Cardiac septum (tissue), 1 donor: ENCODE results near the gene FASN. TPM values are rescaled to one million over a fixed set of nuclear protein-coding genes. Genes with fewer than 3 reads are reported as not detected.
"Not testable (repeated sequence)": the region's sequence is repeated elsewhere in the genome, so short reads cannot be mapped to it uniquely, and the experiment has no call there.

Experiments used
- DNase-seq: peaks from one replicate; pipeline ENCODE4 v3.0.0-alpha.2; 2020; ENCODE audit warnings: low spot score
- intact Hi-C: fragments of 100-400 bp; cut with DNase I; formaldehyde crosslinking; loops from one replicate; pipeline ENCODE4 v1.14.0; 2022
- total RNA-seq: library from RNA; stranded (reverse); fragmentation: NEBNext Ultra II Directional; extraction: Animal tissue kit (Norgen Biotek cat#: 25700); gene quantifications from one replicate; pipeline ENCODE4 v1.2.1, GENCODE V29; 2021
- donor health status: DM: no; HTN: no; CAD: no.

Gene FASN
- total RNA-seq, 1 donor from 2014 or later = 22.9 TPM

DNA sequence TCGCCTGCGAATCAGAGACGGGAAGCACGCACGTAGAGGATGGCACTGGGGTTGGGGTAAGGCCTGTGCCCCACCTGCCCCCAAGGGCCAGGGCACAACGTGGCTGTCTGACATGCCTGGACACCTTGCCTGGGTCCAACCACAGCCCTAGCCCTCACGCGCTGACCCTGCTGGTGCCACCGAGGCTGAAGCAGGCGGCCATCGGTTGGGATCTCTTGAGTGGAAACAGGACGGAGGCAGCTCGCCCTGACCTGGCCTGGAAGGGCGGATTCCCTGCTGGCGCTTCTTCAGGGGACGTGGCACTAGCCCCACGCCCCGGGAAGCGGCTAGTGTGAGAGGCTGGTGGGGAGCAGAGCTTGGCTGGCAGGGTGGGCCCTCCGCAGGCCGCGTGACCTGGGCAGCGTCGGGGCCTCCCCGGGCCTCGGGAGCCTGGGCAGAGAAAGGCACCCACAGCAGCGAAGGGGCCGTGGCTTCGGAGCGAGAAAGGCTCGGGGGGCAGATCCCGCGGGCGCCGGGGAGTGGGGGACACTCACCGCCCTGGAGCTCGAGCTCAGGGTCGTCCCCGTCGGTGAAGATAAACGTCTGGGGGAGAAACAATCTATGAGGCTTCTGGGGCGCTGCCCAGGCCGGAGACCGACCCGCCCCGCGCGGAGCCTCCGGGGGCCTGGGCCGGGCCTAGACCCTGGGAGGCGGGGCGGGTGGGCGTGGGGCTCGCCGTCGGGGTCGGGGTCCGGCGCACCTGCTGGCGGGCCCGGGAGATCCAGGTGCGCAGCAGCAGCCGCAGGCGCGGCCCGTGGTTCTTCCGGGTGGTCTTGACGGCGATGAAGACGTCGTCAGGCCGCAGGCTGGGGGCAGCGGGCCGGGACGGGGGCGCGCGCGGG, 47.0 kb downstream of the FASN start:
- intact Hi-C loops = no loop called here
- no peak for DNase-seq

DNA sequence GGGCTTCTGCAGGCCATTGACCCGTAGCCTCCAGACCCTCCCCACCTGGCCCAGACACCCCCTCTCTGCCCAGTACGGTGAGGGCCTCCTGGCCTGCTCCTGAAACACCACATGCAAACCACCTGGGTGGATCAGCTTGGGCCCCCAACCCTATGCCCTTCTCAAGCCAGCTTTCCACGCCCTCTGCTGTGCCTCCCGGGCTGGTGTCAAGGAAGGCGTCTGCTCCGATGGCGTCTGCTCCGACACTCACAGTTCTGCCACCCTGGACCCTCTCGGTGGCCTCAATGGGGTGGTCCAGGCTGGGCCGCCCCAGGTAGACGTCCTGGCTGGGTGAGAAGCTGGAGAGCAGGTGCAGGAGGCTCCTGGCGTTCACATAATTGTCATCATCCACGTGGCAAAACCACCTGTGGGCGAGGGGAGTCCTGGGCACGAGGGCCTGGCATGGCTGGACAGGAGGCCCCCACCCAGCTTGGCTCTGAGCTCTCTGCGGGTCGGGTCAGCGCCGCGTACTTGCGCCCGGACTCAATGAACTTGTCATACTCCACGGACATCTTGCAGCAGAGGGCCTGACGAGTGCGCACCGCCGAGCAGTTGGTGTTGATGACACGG, 47.8 kb downstream of the FASN start:
- no peak for DNase-seq
- intact Hi-C loops = no loop called here

DNA sequence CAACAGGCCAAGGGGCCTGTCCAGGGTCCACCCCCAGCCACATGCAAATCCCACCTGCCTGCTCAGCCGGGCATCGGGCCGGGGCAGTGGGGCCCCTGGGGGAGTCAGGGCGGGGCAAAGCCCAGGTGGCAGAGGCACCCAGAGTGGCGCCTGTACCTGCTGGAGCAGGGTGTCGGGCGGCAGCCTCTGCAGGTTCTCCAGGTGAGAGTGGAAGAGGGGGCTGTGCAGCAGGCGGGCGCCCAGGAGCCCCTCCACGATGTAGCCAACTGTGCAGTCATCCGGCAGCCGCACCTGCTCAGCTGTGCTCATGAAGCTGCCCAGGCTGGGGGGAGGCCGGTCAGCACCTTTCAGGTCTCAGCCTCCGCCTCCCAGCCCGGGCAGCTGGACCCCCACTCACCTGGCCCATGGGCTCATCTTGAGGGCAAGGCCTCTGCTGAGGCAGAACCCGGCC, 48.5 kb downstream of the FASN start:
- DNase-seq = no peak
- intact Hi-C loops = no loop called here

DNA sequence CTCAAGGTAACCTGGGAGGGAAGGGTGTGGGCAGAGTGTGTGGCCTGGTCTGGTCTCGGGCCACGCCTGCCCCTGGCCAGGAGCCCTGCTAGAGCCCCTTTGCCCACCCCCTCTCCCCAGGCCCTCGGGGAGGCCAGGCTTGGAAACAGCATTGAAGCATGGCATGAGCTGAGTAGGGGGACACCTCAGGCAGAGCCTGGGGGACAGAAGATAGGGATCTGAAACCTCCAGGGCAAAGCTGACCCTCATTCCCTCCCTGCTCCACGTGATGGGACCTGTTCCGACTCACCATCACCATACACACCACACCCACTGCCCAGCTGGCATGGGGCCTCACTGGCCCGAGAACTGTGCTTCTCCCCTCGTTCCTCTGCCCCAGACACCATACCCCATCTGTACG, 48.9 kb downstream of the FASN start:
- intact Hi-C loops = no loop called here
- no peak for DNase-seq

DNA sequence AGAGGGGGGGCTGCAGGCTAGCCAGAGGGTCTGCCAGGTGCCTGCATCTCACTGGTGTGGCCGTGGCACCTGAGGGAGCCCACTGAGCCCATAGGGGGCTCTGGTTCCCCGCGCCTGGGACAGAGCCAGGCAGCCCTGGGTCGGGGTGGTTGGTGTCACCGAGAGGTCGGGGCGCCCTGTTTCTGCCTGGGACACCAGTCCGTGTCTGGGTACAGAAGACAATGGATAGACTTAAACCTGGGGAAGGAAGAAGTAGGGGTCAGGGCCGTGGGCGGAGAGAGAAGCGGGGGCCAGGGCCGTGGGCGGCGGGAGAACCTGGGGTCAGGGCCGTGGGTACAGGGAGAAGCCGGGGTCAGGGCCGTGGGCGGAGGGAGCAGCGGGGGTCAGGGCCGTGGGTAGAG, 49.5 kb downstream of the FASN start:
- intact Hi-C loops = no loop called here
- no peak for DNase-seq

DNA sequence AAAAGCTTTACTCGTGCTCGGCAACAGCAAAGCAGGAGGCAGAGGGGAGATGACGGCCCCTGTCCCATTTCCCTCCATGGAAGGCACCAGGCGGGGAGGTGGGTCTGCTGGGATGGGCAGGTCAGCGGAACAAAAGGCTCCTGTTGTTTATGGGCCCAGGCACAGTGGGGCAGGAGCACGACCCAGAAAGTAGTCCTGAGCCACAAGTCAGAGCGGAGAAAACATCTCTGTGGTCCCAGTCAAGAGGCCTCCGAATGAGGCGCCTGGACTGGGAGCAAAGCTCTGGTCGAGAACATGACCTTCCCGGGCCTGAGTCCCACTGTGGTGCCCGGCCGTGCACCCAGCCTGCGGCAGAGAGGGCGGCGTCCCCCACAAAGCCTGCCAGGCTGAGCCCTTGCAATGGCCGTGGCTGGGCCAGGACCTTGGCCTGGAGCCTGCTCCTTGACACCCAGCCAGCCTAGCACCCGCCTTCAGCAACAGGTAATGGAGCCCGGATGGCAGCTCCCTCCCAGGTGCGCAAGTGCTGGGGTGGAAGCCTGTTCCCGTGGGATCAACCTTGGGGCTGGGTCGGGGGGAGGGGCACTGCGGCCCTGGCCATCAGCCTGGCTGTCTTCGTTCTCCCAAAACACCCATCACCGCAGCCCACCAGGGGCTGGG, 50.0 kb downstream of the FASN start:
- intact Hi-C loops = no loop called here

DNA sequence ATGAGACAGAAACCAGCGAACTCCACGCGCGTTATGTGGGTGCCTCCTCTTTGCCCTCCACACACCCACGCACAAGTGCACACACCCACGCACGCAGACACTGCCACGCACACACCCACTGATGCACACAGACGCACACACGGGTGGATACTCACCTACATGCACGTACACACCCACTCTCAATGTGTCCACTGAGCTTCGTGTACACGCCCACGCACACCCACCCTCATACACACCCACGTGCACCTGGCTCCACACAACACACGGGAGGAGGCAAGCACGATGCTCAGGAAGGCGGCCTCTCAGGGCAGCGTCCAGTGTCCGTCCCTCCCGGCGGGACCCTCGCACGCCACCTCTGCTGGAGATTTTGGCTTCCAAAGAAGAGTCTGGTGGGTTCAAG, 50.7 kb downstream of the FASN start:
- no peak for DNase-seq

More for the DNA sequence above, 50.0 kb downstream of the FASN start:
- DNase-seq = no peak

DNA sequence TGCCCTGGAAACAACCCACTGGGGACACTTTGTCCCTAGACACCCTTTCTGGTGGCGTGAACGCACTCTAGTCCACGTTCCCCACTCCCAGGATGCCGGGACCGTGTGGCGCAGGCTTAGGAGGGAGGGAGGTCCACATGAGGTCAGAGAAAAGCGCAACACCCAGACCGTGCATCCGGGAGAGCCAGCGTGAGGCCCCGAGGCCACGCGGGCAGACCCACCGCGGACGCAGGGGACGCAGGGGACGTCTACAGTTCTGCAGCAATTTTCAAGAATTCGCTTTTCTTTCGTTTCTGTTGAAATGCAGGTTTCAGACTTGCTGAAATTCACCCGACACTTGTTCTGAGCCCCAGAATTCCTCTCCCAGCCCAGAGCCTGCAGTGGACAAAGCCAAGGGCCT, 51.1 kb downstream of the FASN start:
- intact Hi-C loops = no loop called here
- DNase-seq = no peak

More for the DNA sequence above, 50.7 kb downstream of the FASN start:
- intact Hi-C loops = no loop called here

DNA sequence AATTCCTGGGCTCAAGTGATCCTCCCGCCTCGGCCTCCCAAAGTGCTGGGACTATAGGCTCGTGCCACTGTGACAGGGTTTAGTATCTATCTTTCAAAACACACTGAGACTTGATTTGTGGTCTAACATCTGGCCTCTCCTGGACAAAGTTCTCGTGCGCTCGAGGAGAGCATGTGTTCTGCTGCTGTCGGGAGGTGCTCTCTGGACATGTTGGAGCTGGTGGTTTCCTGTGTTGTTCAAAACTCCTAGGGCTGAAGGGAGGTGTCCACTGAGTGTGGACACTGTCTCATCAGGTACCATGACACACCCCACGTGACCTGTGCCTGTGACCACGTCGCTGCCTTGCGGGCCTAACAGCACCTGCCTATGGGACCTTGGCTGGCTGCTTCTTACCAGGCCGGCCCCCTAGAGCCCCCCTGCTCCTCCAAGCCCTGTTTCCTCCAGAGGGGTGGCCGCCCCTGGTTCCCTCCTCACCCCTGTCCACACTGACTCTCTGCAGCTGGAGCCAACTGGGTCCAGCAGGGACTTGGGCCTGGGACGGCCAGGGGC, 52.0 kb downstream of the FASN start:
- intact Hi-C loops = no loop called here
- DNase-seq = no peak

DNA sequence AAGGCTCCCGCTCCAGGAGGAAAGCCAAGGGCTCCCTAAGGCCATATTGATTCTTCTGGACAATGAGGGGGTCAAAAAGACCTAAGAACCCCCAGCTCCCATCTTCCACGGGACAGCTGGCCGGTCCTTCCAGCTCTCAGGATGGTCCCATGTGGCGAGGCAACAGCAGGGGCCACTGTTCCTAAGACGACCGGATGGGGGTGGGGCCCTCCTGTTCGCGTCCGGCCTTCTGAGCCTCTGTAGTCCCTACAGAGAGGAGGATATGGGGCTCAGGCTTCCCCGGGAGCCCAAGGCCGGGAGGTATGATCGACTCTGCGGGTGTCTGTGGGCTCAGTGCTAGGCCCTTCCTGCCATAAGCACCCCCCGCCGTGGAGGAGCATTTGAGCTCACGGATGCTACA, 54.5 kb downstream of the FASN start:
- no peak for DNase-seq
- intact Hi-C loops = no loop called here

DNA sequence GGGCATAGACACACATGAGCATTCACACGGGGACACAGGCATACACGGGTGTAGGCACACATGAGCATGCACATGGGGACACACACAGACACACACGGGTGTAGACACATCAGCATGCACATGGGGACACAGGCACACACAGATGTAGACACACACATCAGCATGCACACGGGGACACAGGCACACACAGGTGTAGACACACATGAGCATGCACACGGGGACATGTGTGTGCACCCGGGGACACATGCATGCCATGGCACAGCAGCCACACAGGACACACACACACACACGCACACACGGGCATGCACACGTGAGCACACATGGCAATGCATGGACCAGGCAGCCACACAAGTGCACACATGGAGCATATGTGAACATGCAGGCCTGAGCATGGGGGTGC, 55.4 kb downstream of the FASN start:
- no peak for DNase-seq
- intact Hi-C loops = no loop called here

DNA sequence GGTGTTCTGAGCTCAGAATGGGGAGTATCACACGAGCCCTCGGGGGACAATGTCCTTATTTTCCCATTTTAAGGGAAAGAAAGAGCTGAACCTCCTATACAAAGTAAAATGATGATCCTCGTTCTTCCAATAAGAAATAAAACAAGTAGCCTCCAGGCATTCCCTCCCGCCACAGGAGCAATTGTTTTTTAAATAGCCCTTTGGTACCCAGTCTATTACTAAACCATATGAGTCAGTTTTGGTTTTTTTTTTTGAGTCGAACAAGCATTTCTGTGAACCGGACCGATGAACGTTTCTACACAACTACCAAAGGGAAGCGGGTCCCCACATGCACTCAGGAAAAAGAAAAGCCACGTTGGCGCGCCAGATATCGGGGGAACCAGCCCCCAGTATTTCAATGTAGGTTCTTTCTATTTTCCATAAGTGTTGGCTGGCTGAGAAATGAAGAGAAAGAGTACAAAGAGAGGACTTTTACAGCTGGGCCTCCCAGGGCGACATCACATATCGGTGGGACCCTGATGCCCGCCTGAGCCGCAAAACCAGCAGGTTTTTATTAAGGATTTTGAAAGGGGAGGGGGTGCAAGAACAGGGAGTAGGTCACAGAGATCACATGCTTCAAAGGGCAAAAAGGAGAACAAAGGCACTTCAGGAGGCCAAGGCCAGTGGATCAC, 56.8 kb downstream of the FASN start:
- DNase-seq = no peak
- intact Hi-C loops = no loop called here

DNA sequence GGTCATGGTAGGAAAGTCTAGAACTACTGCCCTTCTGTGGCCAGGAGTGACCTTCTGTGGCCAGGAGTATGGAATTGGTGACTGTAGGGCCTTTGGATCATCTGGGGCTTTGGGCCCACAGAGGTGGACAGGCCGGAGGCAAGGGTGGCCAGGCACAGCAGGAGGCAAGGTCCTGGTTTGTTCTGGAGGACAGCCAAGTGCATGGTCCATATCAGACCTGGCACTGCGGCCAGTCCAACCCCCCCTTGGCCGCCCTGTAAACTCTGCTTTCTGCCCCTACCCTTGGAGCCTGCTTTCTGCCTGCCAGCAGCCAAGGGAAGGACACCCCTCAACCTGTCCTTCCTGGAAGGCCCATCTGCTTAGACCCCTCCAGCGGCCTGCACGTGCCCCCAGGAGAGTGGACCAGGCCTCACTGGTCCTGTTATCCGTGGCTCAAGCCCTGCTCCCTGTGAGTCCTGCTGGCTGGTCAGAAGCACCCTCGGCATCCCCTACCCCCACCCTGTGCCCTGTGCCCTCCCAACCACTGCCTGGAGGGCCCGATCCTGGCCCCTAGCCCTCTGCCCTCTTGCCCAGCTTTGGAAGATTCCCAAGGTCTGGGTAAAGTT, 58.2 kb downstream of the FASN start:
- no peak for DNase-seq
- intact Hi-C loops = loop anchor here (5.0 kb wide), 1 partner anchor 58 kb away; the partner anchor contains the start of gene FASN

DNA sequence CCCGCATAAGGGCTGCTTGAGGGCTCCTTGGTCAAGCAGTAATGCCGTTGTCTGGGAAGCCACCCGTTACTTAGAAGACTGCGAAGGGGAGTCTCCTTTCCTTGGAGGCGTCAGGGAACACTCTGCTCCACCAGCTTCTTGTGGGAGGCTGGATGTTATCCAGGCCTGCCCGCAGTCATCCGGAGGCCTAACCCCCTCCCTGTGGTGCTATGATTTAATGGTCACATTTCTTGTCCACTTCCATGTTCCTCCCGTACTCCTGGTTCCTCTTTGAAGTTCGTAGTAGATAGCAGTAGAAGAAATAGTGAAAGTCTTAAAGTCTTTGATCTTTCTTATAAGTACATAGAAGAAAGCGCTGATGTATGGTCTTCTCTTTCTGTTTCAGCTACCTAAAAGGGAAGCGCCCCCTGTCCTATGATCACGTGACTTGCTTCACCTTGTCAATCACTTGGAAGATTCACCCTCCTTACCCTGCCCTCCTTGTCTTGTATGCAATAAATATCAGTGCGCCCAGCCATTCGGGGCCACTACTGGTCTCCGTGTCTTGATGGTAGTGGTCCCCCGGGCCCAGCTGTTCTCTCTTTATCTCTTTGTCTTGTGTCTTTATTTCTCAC, 59.1 kb downstream of the FASN start:
- intact Hi-C loops = loop anchor here (5.0 kb wide), 1 partner anchor 58 kb away; the partner anchor contains the start of gene FASN
- not testable (repeated sequence) for DNase-seq

DNA sequence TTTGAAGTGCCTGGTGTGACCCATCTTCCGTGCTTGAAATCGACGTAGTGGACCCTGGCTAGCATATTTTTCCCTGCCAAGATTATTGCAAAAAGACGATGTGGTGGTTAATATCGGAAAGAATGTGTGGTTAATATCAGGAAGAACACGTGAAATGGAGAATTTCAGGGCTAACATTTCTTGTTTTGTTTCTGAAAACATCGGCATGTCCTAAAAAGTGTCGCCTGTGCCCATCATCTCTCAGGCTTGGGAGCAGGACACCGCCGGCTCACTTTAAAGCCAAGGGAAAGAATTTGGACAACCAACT, 60.2 kb downstream of the FASN start:
- DNase-seq = no peak
- intact Hi-C loops = loop anchor here (5.0 kb wide), 1 partner anchor 59 kb away; the partner anchor contains the start of gene FASN

DNA sequence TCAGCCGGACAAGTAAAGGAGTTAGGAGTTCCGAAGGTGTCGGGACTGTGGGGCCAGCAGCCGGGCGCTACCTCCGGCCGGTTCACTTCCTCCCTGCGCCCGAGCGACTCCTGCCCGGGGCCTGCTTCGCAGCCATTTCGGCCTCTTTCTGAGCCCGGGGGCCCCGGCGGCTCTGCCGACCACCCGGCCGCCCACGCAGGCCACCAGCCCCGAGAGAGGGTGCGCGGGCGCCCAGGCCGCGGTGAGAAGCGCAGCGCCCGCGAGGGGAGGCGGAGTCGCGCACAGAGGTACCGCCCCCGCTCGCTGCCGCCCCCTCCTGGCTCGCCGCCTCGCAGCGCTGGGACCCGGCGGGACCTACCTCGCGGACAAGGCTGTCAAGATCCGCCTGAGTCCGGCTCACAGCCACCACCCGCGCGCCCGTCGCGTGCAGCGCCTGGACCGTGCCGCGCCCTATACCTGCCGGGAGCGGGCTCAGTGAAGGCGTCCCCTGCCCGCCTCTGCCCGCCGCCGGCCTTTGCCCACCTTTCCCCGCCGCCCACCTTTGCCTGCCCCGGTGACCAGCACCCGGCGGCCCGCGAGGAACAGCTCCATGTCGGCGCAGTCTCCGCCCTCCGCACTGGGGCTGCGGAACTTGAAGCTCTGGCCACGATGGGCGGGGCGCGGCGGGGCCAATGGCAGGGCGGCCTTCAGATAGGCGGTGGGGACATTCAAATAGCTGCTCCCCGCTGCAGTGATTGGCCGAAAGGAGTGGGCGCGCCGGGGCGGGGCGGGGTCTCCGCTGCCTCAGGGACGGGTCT, 60.7 kb downstream of the FASN start, which contains the start of gene DCXR:
Gene DCXR (minus strand): TSS at position 606 of the 797 bp plus-strand sequence. CDS start 15 bp downstream, at position 591.
- intact Hi-C loops = loop anchor here (5.0 kb wide), 1 partner anchor 60 kb away; the partner anchor contains the start of gene FASN
- DNase-seq = peak; percentile 99

DNA sequence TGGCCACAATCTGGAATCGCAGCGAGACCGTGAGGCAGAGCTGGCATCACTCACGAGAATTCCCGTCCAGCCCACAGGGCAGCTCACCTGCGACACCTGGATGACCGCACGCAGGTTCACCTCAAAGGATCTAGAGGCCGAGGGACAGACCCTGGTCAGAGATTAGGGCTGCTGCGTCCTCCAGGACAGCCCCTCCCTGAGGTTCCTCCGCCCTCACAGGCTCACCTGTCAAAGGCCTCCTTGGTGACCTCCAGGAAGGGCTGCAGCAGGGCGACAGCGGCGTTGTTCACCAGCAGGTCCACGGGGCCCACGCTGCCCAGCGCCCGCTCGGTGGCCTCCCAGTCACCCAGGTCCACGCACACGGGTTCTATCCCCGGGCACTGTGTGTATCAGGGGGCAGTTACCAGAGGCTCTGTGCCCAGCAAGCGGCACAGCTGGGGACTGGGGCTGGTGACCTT, 61.4 kb downstream of the FASN start:
- DNase-seq = no peak
- intact Hi-C loops = loop anchor here (5.0 kb wide), 1 partner anchor 61 kb away; the partner anchor contains the start of gene FASN
